ENCODE results near the gene TECTA.

The TECTA gene

GRCh38 chr11:121207485-121208115, 106.6 kb downstream of the TECTA start:
- Histone ChIP-seq H3K36me3 (ENCODE audit: insufficient read depth, low read length) (no peaks in the 10 kb centered on the region), H3K79me2 (ENCODE audit: insufficient read depth, low read length) (no peaks in the 10 kb centered on the region), H2AFZ (ENCODE audit: low read depth, low read length) (no peak overlapping the region), H3K4me2 (ENCODE audit: insufficient read depth, low read length) (no peak overlapping the region), H3K9me3 (ENCODE audit: insufficient read depth, low read length, severe bottlenecking) (no peaks in the 10 kb centered on the region), H4K20me1 (ENCODE audit: insufficient read depth, low read length) (no peaks in the 10 kb centered on the region), H3K27ac (ENCODE audit: low read length) (no peak overlapping the region), H3K27me3 (ENCODE audit: insufficient read depth, low read length, poor library complexity) (peaks cover 11% of the 10 kb centered on the region), H3K4me3 (ENCODE audit: low read depth in 1 of 2, low read length in 2 of 2) (no peak overlapping the region), H3K9ac (ENCODE audit: low read depth, low read length) (no peak overlapping the region), H3K4me1 (ENCODE audit: insufficient read depth, low read length) (no peaks in the 10 kb centered on the region)
- DNase-seq, result no peak
- ATAC-seq (ENCODE audit: insufficient read depth, low read depth), result no peak
- TF ChIP-seq EZH2 (IDR thresholded peaks at IDR 0.05; ENCODE audit: borderline replicate concordance, low read depth, low read length, severe bottlenecking) (no peak), CTCF (IDR thresholded peaks at IDR 0.05; ENCODE audit: borderline replicate concordance, extremely low read depth, low read length, poor library complexity, severe bottlenecking) (no peak)

GRCh38 chr11:121210445-121211080, 109.5 kb downstream of the TECTA start:
- DNase-seq, result no peak
- no peak overlapping the region for H3K27ac ChIP-seq (ENCODE audit: low read length)
- H3K4me1 ChIP-seq (ENCODE audit: insufficient read depth, low read length), result no peaks in the 10 kb centered on the region
- ATAC-seq (ENCODE audit: insufficient read depth, low read depth), result no peak
- no peaks in the 10 kb centered on the region for H3K36me3 ChIP-seq (ENCODE audit: insufficient read depth, low read length)
- no peaks in the 10 kb centered on the region for H4K20me1 ChIP-seq (ENCODE audit: insufficient read depth, low read length)
- no peak overlapping the region for H3K9ac ChIP-seq (ENCODE audit: low read depth, low read length)
- no peak overlapping the region for H3K4me2 ChIP-seq (ENCODE audit: insufficient read depth, low read length)
- TF ChIP-seq EZH2 (IDR thresholded peaks at IDR 0.05; ENCODE audit: borderline replicate concordance, low read depth, low read length, severe bottlenecking), result no peak
- TF ChIP-seq CTCF (IDR thresholded peaks at IDR 0.05; ENCODE audit: borderline replicate concordance, extremely low read depth, low read length, poor library complexity, severe bottlenecking), result no peak
- no peaks in the 10 kb centered on the region for H3K79me2 ChIP-seq (ENCODE audit: insufficient read depth, low read length)
- H2AFZ ChIP-seq (ENCODE audit: low read depth, low read length), result no peak overlapping the region
- H3K9me3 ChIP-seq (ENCODE audit: insufficient read depth, low read length, severe bottlenecking), result no peaks in the 10 kb centered on the region
- peaks cover 14% of the 10 kb centered on the region for H3K27me3 ChIP-seq (ENCODE audit: insufficient read depth, low read length, poor library complexity)
- H3K4me3 ChIP-seq (ENCODE audit: low read depth in 1 of 2, low read length in 2 of 2), result no peak overlapping the region

GRCh38 chr11:121211626-121212025, 110.6 kb downstream of the TECTA start:
- ATAC-seq (ENCODE audit: insufficient read depth, low read depth) (no peak), DNase-seq (no peak)
- Histone ChIP-seq H3K27me3 (ENCODE audit: insufficient read depth, low read length, poor library complexity) (peaks cover 11% of the 10 kb centered on the region), H4K20me1 (ENCODE audit: insufficient read depth, low read length) (no peaks in the 10 kb centered on the region), H3K27ac (ENCODE audit: low read length) (no peak overlapping the region), H3K9me3 (ENCODE audit: insufficient read depth, low read length, severe bottlenecking) (no peaks in the 10 kb centered on the region), H3K4me3 (ENCODE audit: low read depth in 1 of 2, low read length in 2 of 2) (no peak overlapping the region), H3K4me2 (ENCODE audit: insufficient read depth, low read length) (no peak overlapping the region), H3K4me1 (ENCODE audit: insufficient read depth, low read length) (no peaks in the 10 kb centered on the region), H3K9ac (ENCODE audit: low read depth, low read length) (no peak overlapping the region), H3K36me3 (ENCODE audit: insufficient read depth, low read length) (no peaks in the 10 kb centered on the region), H3K79me2 (ENCODE audit: insufficient read depth, low read length) (no peaks in the 10 kb centered on the region), H2AFZ (ENCODE audit: low read depth, low read length) (no peak overlapping the region)
- no peak for TF ChIP-seq EZH2 (IDR thresholded peaks at IDR 0.05; ENCODE audit: borderline replicate concordance, low read depth, low read length, severe bottlenecking)
- no peak for TF ChIP-seq CTCF (IDR thresholded peaks at IDR 0.05; ENCODE audit: borderline replicate concordance, extremely low read depth, low read length, poor library complexity, severe bottlenecking)
